ENCODE data around the gene TMC7.
"Not testable (repeated sequence)": the region's sequence is repeated elsewhere in the genome, so short reads cannot be mapped to it uniquely, and the experiment has no call there.

Gene TMC7

DNA sequence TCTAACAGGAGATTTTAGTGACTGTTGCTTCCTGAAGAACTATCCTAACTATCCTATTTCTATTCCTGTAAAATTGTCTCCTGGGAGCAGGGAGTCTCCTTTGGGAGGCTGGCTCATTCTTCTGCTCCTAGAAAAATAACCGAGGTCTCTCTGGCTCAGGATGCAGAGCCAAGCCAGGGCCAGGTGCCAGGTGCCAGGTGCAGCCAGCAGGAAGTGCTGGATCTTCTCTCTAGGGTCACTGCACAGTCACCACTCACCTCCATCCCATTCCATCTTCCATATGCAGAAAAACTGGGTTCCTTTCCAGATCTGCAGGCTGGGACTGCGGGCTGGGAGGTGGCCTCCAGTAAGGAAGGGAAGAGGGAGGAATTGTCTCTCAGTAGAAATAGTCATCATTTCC, 3.8 kb upstream of the TMC7 start:
- no peak for DNase-seq (ENCODE audit: low read depth in 2 of 2)

DNA sequence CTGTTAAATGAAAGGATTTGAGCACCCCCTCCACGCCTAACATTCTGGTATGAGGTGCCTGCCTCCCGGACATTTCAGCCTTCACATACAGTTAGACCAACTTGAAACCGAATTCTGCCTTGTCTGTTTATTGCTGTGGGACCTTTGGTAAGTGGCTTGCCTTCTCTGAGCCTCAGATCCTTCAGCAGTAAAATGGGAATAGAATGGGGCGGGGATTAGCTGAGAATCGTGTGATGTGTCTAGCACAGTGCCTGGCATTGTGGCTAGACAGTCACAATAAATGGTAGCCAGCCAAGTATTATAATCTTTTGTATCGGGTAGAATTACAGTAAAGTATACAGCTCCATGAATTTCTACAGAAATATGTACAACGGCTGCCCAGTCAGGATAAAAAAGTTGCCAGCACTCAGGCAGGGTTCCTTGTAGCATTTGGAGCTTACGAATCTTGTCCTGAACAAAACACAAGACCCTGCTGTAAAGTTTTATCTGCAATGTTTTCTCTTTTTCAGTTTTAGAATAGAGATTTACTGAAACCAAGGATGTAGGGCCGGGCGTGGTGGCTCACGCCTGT, 786 bp downstream of the TMC7 start:
- no peak for DNase-seq (ENCODE audit: low read depth in 2 of 2)

DNA sequence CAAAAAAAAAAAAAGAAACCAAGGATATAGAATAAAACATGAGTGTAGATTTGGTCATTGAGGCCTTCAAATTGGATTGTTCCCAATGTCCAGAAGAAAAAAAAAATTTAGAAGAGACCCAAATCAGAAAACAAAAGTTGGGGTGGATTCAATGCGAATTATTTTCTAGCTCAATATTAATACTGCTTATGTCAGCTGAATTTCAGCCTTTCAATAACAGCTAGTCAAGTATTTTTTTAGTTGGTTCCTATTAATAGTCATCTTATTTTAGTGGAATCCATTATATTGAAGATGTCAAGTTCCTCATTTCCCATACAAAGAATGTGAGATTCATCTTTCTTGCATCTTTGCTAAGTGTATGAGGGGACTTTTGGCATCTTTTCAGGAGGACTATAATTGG, 1.5 kb downstream of the TMC7 start:
- not testable (repeated sequence) for DNase-seq (ENCODE audit: low read depth in 2 of 2)

DNA sequence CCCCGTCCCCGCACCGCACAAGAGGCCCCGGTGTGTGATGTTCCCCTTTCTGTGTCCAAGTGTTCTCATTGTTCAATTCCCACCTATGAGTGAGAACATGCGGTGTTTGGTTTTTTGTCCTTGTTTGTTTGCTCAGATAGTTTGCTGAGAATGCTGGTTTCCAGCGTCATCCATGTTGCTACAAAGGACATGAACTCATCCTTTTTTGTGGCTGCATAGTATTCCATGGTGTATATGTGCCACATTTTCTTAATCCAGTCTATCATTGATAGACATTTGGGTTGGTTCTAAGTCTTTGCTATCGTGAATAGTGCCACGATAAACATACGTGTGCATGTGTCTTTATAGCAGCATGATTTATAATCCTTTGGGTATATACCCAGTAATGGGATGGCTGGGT, 8.0 kb downstream of the TMC7 start:
- DNase-seq (ENCODE audit: low read depth in 2 of 2), result not testable (repeated sequence)

DNA sequence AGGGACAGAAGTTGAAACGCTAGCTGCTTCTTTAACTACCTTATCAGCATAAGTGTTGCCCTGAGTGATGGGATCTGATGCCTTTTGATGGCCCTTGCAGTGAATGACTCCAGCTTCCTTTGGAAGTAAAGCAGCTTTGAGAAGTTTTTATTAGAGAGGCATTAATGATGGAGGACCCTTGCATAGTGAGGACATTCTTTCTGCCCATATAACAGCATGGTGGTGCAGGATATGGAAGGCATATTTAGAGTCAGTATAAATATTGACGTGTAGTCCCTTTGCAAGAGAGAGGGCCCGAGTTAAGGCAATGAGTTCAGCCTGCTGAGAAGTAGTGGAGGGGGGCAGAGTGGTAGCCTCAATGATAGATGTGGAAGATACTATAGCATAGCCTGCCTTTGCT, 9.8 kb downstream of the TMC7 start:
- not testable (repeated sequence) for DNase-seq (ENCODE audit: low read depth in 2 of 2)

DNA sequence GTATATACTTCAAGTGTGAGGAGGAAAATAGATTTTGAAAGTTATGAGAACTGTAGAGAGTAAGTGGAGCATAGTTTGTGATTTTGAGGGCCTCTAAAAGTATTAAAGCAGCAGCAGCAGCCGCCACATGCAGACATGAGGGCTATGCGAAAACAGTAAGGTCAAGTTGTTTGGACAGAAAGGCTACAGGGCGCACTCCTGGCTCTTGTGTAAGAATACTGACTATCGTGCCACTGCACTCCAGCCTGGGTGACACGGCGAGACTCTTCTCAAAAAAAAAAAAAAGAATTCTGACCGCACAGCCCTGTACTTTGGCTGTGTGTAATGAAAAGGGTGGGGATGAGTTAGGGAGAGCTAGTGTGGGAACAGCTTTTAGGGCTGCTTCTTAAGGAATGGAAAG, 10.4 kb downstream of the TMC7 start:
- not testable (repeated sequence) for DNase-seq (ENCODE audit: low read depth in 2 of 2)

DNA sequence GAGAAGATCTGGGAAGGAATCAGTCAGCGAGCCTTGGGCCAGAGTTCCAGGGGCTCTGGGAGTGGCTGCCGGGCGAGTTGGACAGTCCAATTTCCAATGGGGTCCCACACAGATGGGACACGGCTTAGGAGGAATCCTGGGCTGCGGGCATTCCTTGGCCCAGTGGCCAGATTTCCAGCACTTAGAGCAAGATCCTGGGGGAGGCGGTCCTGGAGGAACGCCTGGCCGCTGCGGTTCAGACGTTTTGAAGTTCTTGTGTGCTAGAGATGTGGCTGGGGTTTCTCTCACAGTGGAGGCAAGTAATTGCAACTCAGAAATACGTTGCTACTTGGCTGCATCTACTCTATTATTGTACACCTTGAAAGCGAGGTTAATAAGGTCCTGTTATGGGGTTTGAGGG, 11.7 kb downstream of the TMC7 start:
- DNase-seq (ENCODE audit: low read depth in 2 of 2), result not testable (repeated sequence)

DNA sequence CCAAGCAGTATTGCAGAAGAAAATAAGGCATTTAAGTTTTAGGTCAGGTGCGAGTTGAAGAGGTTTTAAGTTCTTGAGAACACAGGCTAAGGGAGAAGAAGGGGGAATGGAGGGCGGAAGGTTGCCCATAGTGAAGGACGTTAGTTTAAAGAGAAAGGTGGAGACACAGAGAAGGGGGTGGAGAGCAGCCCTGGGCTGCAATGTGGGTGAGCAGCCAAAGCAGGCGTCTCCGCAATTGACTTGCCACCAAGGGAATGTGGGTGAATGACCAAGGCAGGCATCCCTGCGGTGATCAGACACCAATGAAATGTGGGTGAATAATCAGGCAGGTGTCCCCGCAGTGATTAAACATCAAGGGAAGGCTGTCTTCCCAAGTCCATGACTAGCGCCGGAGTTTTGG, 12.8 kb downstream of the TMC7 start:
- not testable (repeated sequence) for DNase-seq (ENCODE audit: low read depth in 2 of 2)

DNA sequence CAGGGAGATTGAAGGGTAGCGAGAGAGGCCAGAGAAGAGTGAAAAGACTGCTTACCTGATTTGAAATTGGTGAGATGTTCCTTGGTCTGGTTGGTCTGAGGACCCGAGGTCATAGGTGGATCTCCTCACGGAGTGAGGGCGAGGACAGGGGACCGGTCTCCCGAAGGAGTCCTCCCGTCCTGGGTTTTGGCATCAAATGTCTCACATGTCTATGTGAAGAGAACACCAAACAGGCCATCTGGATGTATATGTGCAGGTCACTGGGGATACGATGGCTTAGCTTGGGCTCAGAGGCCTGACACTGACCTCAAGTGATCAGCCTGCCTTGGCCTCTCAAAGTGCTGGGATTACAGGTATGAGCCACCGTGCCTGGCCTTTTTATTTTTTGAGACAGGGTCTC, 13.3 kb downstream of the TMC7 start:
- DNase-seq (ENCODE audit: low read depth in 2 of 2), result not testable (repeated sequence)

DNA sequence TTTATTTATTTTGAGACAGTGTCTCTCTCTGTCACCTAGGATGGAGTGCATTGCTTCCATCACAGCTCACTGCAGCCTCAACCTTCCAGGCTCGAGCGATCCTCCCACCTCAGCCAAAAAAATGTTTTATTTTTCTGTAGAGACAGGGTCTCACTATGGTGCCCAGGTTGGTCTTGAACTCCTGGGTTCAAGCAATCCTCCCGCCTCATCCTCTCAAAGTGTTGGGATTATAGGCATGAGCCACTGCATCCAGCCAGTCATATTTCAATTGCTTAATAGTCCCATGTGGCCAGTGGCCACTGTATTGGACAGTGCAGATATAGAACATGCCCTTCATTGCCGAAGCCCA, 15.3 kb downstream of the TMC7 start:
- DNase-seq (ENCODE audit: low read depth in 2 of 2), result no peak

DNA sequence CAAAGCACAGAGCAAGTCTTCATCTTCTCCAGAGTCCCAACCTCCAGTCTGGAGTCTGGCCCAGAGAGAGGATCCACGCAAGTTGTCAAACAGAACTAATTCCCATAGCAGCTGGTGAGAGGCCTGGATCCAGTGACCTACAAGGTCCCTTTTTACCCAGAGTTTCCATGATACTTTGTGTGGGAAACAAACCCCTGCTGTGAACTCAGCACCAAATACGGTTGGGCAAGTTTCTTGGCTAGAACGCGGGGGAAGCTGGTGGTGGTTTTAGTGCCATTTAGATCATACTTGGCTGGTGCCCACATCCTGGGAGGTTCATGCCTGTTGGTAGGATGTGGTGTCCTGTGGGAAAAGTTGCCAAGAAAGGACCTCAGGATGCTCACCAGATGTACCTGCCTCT, 18.1 kb downstream of the TMC7 start:
- no peak for DNase-seq (ENCODE audit: low read depth in 2 of 2)

DNA sequence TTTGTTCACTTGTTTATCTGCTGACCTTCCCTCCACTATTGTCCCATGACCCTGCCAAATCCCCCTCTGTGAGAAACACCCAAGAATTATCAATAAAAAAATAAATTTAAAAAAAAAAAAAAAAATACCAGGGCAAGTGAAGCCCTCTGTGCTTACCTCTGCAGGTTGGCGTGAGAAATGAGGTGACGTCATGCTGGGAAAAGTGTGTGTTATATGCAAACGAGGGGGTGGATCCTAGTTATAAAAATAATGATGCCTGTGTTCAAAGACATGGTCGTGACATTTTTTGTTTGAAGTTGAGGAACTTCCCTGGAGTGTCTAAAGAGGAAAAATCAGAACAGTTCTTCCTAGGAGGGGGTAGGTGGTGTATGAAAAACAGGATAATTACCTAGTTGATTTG, 20.2 kb downstream of the TMC7 start:
- DNase-seq (ENCODE audit: low read depth in 2 of 2), result no peak

DNA sequence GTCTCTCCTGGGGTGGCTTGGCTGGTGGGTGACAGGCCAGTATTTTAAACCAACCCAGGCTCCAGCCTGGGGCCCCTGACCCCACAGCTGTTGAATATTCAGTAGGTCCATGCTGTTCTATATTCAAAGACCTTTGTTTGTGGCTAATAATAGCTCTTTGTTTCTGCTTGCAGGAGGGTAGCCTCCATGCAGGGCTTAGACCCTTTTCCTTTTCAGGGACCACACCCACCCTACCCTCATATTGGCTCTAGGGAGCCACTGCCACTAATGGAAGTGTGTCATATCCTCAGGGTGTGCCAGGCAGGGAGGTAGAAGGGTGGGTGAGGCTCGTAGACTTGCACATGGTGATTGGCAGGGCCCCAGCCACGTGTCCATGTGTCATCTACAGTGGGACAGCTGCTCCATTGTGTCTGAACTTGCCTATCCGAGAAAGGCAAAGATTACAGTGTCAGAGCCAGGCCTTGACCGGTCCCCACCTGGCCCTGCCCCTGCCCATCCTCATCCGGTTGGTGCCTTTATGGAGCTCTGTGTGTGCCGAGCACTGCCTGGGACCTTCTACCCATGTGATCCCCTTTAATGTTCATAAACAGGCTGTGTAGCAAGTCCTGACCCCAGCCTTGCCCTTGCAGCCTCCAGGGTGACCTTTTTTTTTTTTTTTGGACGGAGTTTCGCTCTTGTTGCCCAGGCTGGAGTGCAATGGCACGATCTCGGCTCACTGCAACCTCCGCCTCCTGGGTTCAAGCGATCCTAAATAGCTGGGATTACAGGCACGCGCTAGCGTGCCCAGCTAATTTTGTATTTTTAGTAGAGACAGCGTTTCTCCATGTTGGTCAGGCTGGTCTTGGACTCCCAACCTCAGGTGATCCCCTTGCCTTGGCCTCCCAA, 22.1 kb downstream of the TMC7 start:
- no peak for DNase-seq (ENCODE audit: low read depth in 2 of 2)

DNA sequence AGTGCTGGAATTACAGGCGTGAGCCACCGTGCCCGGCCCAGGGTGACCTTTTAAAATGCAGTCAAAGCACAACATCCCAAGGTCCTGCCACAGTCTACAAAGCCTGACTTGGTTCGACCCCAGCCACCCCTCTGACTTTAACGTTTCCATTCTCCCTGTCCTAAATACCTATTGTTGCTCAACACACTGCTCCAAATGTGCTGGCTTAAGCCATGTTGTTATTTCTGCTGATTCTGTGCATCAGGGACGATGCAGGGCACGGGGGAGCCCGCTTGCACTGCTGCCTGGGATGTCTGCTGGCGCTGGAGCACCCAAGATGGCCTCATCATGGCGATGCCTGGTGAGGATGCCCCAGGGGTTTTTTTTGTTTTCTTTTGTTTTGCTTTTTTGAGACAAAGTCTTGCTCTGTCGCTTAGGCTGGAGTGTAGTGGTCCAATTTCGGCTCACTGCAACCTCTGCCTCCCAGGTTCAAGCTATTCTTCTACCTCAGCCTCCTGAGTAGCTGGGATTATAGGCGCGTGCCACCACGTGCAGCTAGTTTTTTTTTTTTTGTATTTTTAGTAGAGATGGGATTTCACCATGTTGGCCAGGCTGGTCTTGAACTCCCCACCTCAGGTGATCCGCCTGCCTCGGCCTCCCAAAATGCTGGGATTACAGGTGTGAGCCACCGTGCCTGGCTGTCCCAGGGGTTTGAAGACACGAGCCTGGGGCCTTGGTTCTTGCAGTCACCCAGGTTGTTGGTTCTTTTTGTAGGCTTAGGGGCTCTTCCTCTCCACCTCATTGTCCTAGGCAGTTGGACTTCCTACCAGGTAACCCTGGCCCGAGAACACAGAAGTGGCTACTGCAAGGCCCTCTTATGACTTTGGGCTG, 22.9 kb downstream of the TMC7 start:
- no peak for DNase-seq (ENCODE audit: low read depth in 2 of 2)

DNA sequence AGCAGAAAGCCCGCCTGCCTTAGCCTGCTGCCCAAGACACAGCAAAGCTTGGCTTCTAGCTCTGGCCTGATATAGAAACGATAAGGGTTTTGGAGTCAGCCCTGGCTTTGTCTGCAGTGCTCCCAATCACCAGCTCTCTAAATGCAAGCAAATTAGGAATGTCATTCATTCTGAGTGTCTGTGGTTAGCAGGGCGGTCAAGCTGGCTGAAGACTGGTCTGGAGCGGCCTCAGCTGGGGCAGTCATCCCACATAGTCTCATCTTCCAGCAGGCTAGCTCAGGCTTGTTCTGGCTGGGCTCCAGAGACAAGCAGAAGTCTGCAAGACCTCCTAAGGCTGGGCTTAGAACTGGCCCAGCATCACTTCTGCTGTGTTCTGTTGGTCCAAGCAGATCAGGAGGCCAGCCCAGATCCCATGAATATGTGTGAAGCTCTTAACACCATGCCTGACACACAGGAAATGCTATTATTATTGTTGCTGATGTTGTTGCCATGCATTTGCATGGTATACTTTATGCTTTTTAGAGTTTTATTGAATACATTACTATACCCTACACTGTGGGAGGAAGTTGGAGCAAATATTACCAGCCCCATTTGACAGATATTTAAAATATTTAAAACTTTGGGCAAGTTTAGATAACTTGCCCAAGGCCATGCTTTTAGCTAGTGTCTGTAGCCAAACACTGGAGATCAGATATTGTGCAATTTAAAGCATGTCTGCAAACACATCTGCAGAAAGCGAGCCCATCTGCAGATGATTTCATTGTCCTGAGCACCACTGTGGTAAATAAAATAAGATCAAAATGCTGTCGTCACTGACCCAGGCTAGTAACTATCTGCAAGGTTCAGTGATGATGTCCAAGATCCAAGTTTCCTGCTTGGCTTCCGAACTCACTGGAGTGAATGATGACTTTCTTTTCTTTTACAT, 24.8 kb downstream of the TMC7 start:
- DNase-seq (ENCODE audit: low read depth in 2 of 2), result no peak

DNA sequence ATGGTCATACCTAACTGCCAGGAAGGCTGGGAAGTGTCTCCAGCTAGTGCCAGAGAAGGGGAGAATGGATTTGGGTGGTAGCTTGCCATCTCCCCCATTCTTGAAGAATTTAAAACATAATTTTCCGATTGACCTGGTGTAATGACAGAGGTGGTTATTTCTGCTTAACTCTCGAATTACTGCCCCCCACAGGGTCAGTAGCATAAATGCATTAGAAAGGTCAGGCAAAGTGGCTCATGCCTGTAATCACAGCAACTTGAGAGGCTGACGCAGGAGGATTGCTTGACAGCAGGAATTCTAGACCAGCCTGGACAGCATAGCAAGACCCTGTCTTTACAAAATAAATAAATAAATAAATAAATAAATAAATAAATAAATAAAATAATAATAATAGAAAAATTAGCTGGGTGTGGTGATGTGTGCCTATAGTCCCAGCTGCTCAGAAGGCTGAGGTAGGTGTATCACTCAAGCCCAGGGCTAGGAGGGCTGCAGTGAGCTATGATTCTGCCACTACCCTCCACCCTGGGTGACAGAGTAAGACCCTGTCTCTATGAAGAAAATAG, 27.5 kb downstream of the TMC7 start:
- DNase-seq (ENCODE audit: low read depth in 2 of 2), result no peak

DNA sequence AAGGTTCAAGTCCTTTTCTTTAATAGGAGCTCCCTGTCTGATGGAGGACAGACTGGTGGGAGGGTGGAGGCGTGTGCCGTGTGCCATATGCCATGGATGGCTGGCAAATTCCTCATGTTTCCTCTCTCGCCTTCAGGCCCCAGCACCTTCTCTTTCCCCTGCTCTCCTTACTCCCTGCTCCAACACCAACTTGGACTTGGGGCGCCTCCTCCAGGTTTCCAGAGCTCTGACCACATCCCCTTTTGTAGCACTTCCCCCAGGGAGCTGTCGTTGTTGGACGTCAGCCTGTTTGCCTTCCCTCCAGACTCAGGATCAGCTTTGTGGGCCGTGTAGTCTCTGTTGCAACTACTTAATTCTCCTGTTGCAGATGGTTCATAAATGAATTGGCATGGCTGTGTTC, 30.7 kb downstream of the TMC7 start:
- no peak for DNase-seq (ENCODE audit: low read depth in 2 of 2)

DNA sequence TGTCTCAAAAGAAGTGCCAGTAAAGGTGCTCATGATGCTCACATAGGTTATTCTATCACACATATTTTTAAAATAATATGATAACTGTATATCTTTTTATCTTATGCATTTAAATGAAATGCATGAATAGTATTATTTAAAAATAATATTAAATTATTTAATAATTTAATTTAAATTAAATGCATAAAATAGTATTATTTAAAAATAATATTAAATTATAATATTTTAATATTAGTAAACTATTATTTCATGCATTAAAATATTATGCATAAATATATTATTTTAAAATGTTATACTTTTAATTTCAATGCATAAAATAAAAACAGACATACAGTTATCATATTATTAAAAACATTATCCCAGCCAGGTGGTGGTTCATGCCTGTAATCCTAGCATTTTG, 33.4 kb downstream of the TMC7 start:
- DNase-seq (ENCODE audit: low read depth in 2 of 2), result no peak

DNA sequence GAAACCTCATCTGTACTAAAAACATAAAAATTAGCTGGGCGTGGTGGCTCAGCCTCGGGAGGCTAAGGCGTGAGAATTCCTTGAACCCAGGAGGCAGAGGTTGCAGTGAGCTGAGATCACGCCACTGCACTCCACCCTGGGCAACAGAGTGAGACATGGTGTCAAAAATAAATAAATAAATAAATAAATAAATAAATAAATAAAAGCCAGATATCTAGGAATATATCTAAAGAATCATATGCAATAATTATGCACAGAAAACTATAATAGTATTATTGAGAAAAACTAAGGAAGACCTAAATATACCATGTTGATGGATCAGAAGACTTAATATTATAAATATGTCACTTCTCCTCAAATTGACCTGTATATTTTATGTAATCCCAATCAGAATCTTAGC, 37.0 kb downstream of the TMC7 start:
- DNase-seq (ENCODE audit: low read depth in 2 of 2), result no peak

DNA sequence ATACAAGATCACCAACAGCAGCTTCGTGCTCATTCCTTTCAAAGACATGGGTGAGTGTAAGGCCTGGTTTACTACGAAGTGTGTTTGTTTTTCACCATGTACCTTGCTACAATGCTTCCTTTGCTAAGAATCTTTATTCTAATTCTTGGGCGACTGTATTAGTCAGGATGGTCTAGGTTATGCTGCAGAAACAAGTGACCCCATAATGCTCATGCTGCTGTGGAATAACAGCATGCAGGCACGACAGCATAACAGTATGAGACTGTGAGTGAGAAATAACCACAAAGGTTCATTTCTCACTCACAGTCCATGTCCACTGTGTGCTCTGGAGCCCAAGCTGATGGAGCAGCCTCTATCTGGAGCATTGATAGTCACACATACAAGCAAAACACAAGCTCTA, 38.0 kb downstream of the TMC7 start:
- no peak for DNase-seq (ENCODE audit: low read depth in 2 of 2)

DNA sequence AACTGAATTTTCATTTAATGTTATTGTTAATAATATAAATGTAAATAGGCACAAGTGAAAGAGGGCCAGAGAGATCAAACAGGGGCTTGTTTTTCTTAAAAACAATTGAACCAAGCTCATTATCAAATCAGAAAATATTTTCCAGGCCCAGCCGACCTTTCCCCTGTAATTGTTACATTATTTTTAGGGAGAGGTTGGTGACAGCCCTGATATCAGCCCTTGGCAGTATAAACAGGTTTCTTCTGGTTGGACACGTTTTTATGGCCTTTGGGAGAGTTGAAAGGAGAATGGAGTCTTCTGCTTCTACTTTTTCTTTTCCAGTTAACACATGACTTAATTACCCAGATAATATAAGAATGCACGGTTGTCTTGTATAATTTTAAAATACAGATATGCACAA, 43.7 kb downstream of the TMC7 start:
- no peak for DNase-seq (ENCODE audit: low read depth in 2 of 2)

Measured in stimulated activated CD8-positive, alpha-beta memory T cell treated with anti-CD3 and anti-CD28 coated beads, Interleukin-7, amount 100 ng/mL, for 4 hours (primary cell).